Transverse colon (tissue), 4 donors: ENCODE measurements around the gene ERMARD. TPM values are rescaled to one million over a fixed set of nuclear protein-coding genes. Genes with fewer than 3 reads are reported as not detected.

Experiments
- DNase-seq: peaks from one replicate; pipeline ENCODE4 v3.0.0-alpha.2; 2019
- H3K27ac ChIP-seq, 4 donors: fragments of 200-600 bp; sonication (generic); 2 replicates each; pipeline ENCODE4 v1.5.1; 2016 to 2018; ENCODE audit warnings: inconsistent platforms in 4 of 4
- H3K27me3 ChIP-seq: fragments of 200-600 bp; sonication (generic); 2 replicates; pipeline ENCODE4 v1.5.1; 2017; ENCODE audit warnings: inconsistent platforms
- H3K36me3 ChIP-seq, 4 donors: fragments of 200-600 bp; sonication (generic); 2 replicates each; pipeline ENCODE4 v1.5.1; 2017 to 2019; ENCODE audit warnings: inconsistent platforms in 4 of 4
- H3K4me1 ChIP-seq, 4 donors: fragments of 200-600 bp; sonication (generic); 2 replicates each; pipeline ENCODE4 v1.5.1; 2017 to 2020; ENCODE audit warnings: inconsistent platforms in 4 of 4
- H3K4me3 ChIP-seq, 4 donors: fragments of 200-600 bp; sonication (generic); 1 replicate in 1 of 4; 2 replicates in 3 of 4; pipeline versions ENCODE4 v1.5.1 to v1.6.1; 2017 to 2019; ENCODE audit warnings: inconsistent platforms in 4 of 4
- H3K9me3 ChIP-seq, 2 donors: fragments of 200-600 bp; sonication (generic); 2 replicates each; pipeline ENCODE4 v1.5.1; 2017 to 2019; ENCODE audit warnings: inconsistent platforms in 2 of 2
- EP300 ChIP-seq: sonication (generic); formaldehyde crosslinking; IDR thresholded peaks from one replicate; pipeline ENCODE4 v1.6.1; 2017; ENCODE audit warnings: antibody characterized with exemption, low read depth
- POLR2A ChIP-seq: fragments of 450-650 bp; IDR thresholded peaks from one replicate; pipeline ENCODE4 v1.6.1; 2016; ENCODE audit warnings: antibody characterized with exemption, mild to moderate bottlenecking, moderate library complexity
- POLR2AphosphoS5 ChIP-seq, 3 donors: sonication (generic); formaldehyde crosslinking; IDR thresholded peaks; one replicate each; pipeline ENCODE4 v1.6.1; 2016; ENCODE audit warnings: antibody characterized with exemption in 3 of 3
- WGBS, 2 donors: methylation state at CpG; one replicate each; pipeline ENCODE4 v1.1.5; 2018; ENCODE audit warnings: low coverage in 1 of 2; 5-methylcytosine and 5-hydroxymethylcytosine counted together
- in situ Hi-C, 4 donors: fragments of 200-750 bp; cut with MboI; loops; one replicate each; pipeline versions ENCODE4 v1.15.0 to v1.15.1; 2017; ENCODE audit warnings: low sequenced_read_pairs in 3 of 4, low pct_ligation_motif_present in 1 of 4, low pct_unique_long_range_greater_than_20kb in 1 of 4
- intact Hi-C: fragments of 100-400 bp; cut with DNase I; formaldehyde crosslinking; loops from one replicate; pipeline ENCODE4 v1.15.1; 2023; ENCODE audit warnings: low total_unique reads
- total RNA-seq, 4 donors: library from RNA; depleted of rRNA; stranded (reverse); fragments of >200 nt; gene quantifications; one replicate each; pipeline ENCODE4 v1.1.0, GENCODE V29; 2016
- TF ChIP-seq, protein P1 (sequence below), 5 experiments: fragments of 200-600 bp in 3 of 5; fragments of 450-650 bp in 2 of 5; sonication (generic) in 3 of 5; IDR thresholded peaks; 1 replicate in 2 of 5; 2 replicates in 3 of 5; pipeline ENCODE4 v1.5.1; 2016 to 2017; ENCODE audit warnings: antibody characterized with exemption in 5 of 5, inconsistent platforms in 3 of 5, mild to moderate bottlenecking in 2 of 5, moderate library complexity in 1 of 5

The ERMARD gene
- total RNA-seq, 4 donors from 2014 or later = 15.7 to 29.5 (median 20.8) TPM

GRCh38 chr6:169785566-169785965 is 34.1 kb downstream of the ERMARD start:
- Histone ChIP-seq H3K4me3 (no peak overlapping the region), H3K27me3 (no peaks in the 10 kb centered on the region), H3K27ac (no peak overlapping the region), H3K36me3 (peaks cover 0 to 2% (median 0%) of the 10 kb centered on the region in 4 donors), H3K4me1 (peaks cover 0 to 10% (median 8%) of the 10 kb centered on the region in 4 donors), H3K9me3 (no peaks in the 10 kb centered on the region)
- DNase-seq = no peak
- in situ Hi-C loops = no loop called here
- WGBS, 2 donors = 86% methylated on average over 9 of the region's 9 CpGs; no CpG with 5 or more reads in 1 of the 2 donors
- TF ChIP-seq POLR2AphosphoS5 (IDR thresholded peaks at IDR 0.05) (no peak), EP300 (no peak), POLR2A (no peak)
- TF ChIP-seq, protein P1, sequence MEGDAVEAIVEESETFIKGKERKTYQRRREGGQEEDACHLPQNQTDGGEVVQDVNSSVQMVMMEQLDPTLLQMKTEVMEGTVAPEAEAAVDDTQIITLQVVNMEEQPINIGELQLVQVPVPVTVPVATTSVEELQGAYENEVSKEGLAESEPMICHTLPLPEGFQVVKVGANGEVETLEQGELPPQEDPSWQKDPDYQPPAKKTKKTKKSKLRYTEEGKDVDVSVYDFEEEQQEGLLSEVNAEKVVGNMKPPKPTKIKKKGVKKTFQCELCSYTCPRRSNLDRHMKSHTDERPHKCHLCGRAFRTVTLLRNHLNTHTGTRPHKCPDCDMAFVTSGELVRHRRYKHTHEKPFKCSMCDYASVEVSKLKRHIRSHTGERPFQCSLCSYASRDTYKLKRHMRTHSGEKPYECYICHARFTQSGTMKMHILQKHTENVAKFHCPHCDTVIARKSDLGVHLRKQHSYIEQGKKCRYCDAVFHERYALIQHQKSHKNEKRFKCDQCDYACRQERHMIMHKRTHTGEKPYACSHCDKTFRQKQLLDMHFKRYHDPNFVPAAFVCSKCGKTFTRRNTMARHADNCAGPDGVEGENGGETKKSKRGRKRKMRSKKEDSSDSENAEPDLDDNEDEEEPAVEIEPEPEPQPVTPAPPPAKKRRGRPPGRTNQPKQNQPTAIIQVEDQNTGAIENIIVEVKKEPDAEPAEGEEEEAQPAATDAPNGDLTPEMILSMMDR (IDR thresholded peaks at IDR 0.05) = no peak
- intact Hi-C loops = no loop called here

DNA sequence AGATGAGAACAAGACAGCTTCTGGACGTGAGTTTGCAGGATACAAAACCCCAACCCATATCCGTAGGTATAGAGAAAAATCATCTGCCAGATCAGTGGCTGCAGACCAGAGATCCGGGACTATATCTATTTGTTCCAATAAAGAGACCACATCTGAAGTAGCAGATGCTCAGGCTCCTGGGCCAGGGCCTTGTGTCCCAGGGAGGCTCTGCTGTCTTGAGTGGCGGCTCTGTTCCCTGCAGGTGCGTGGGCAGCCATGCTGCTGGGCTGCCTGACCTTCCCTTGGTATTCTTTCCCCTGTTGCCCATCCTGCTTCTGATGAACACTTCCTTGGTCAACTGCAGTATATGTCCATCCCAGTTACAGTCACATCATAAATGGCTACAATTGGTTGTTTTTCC is 34.9 kb downstream of the ERMARD start:
- H3K4me3 ChIP-seq = no peak overlapping the region
- DNase-seq = no peak
- H3K4me1 ChIP-seq = peaks cover 0 to 16% (median 14%) of the 10 kb centered on the region in 4 donors
- H3K36me3 ChIP-seq = no peaks in the 10 kb centered on the region
- no peaks in the 10 kb centered on the region for H3K27me3 ChIP-seq
- no peaks in the 10 kb centered on the region for H3K9me3 ChIP-seq
- WGBS, 2 donors = 71% methylated on average over 5 of the region's 5 CpGs; no CpG with 5 or more reads in 1 of the 2 donors
- in situ Hi-C loops = no loop called here
- intact Hi-C loops = no loop called here
- TF ChIP-seq, protein P1 (IDR thresholded peaks at IDR 0.05) = no peak
- no peak for TF ChIP-seq EP300
- TF ChIP-seq POLR2AphosphoS5 (IDR thresholded peaks at IDR 0.05) = no peak
- no peak for TF ChIP-seq POLR2A
- H3K27ac ChIP-seq = no peak overlapping the region

- Histone ChIP-seq H3K36me3 (no peaks in the 10 kb centered on the region), H3K4me3 (no peak overlapping the region), H3K4me1 (peaks cover 0 to 16% (median 14%) of the 10 kb centered on the region in 4 donors), H3K27me3 (no peaks in the 10 kb centered on the region), H3K27ac (no peak overlapping the region), H3K9me3 (no peaks in the 10 kb centered on the region)
- intact Hi-C loops = no loop called here
- in situ Hi-C loops = no loop called here
- TF ChIP-seq, protein P1 (IDR thresholded peaks at IDR 0.05) = no peak
- TF ChIP-seq POLR2A (no peak), EP300 (no peak), POLR2AphosphoS5 (IDR thresholded peaks at IDR 0.05) (no peak)
- no peak for DNase-seq
- 82% methylated on average over 6 to 7 of the region's 7 CpGs for WGBS, 2 donors
Observed at GRCh38 chr6:169787797-169788196, 36.4 kb downstream of the ERMARD start.

- intact Hi-C loops = no loop called here
- in situ Hi-C loops = no loop called here
- H3K36me3 ChIP-seq = no peaks in the 10 kb centered on the region
Observed at GRCh38 chr6:169788809-169789145, 37.4 kb downstream of the ERMARD start.

More at GRCh38 chr6:169788809-169789145, 37.4 kb downstream of the ERMARD start:
- H3K9me3 ChIP-seq = no peaks in the 10 kb centered on the region
- no peak overlapping the region for H3K27ac ChIP-seq
- 58 to 62% methylated on average over 3 to 4 of the region's 4 CpGs for WGBS, 2 donors
- H3K4me3 ChIP-seq = no peak overlapping the region
- TF ChIP-seq, protein P1 (IDR thresholded peaks at IDR 0.05) = no peak
- TF ChIP-seq EP300 (no peak), POLR2AphosphoS5 (IDR thresholded peaks at IDR 0.05) (no peak), POLR2A (no peak)
- no peak for DNase-seq
- H3K27me3 ChIP-seq = no peaks in the 10 kb centered on the region
- H3K4me1 ChIP-seq = peaks cover 0 to 16% (median 14%) of the 10 kb centered on the region in 4 donors
